C4-2B (cell line): ENCODE measurements around the gene OSBPL7.

Experiments
- H3K27ac ChIP-seq: fragments of 450-650 bp; 2 replicates; pipeline ENCODE4 v1.5.1; 2017
- CTCF ChIP-seq: fragments of 450-650 bp; conservative IDR thresholded peaks from 2 replicates; pipeline ENCODE4 v1.5.1; 2017; ENCODE audit warnings: mild to moderate bottlenecking
- ZFX ChIP-seq: fragments of 450-650 bp; IDR thresholded peaks from 2 replicates; pipeline ENCODE4 v1.6.1; 2017

OSBPL7 gene

GRCh38 chr17:47797797-47798196, 23.8 kb downstream of the OSBPL7 start:
- TF ChIP-seq CTCF = no peak
- no peak for TF ChIP-seq ZFX
- no peak overlapping the region for H3K27ac ChIP-seq

GRCh38 chr17:47792979-47793378, 28.6 kb downstream of the OSBPL7 start:
- TF ChIP-seq CTCF (no peak), ZFX (no peak)
- no peak overlapping the region for H3K27ac ChIP-seq

GRCh38 chr17:47792457-47792856, 29.1 kb downstream of the OSBPL7 start:
- H3K27ac ChIP-seq = no peak overlapping the region
- no peak for TF ChIP-seq ZFX
- no peak for TF ChIP-seq CTCF

- TF ChIP-seq CTCF (no peak), ZFX (no peak)
- no peak overlapping the region for H3K27ac ChIP-seq
Observed at GRCh38 chr17:47791025-47791424, 30.6 kb downstream of the OSBPL7 start.

GRCh38 chr17:47789611-47790561, 31.7 kb downstream of the OSBPL7 start:
- no peak overlapping the region for H3K27ac ChIP-seq
- no peak for TF ChIP-seq ZFX
- peak; percentile 81 for TF ChIP-seq CTCF

DNA sequence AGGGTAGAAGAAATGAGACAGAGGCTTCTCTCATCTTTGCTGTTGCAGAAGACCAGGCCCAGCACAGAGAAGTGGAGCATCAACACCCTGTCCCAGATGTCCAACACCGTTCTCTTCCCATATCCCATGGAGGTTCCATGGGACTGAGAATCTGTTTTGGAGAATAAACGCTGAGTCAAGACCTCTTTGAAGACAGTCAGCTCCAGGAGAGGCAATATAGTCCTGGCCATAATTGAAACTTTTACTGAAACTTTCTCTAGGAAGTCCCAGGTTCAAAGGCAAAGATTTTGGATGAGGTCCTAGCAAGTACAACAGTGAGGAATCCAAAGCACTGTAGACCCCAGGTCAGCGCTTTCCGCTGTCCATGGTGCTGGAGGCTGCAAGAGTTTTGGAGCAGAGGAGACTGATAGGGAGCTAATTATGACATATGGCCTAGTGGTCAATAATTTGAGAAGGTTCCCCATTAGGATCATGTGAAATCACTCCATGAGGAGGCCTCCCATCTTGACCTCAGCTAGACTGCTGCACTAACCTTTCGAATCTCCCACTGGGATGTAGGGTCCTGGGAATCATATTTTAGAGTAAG, 36.0 kb downstream of the OSBPL7 start:
- TF ChIP-seq CTCF = no peak
- TF ChIP-seq ZFX = no peak
- H3K27ac ChIP-seq = no peak overlapping the region

DNA sequence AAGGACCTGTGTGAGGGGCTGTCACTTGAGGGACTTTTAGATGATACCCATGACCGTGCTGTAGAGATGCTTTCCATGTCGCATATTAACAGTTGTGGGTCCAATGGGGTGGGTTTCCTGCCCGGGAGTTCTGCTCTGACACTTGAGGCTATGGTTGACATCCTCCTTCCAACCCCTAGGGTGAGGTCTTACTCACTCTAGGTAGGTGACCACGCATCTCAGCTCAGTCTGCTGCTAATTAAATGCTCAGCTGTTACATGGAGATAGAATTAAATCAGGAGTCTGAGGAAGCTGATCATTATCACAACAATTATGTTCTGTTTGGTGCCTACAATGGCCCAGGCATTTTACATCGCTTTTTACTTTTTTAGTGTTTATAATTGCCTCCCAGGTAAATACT, 40.2 kb downstream of the OSBPL7 start:
- H3K27ac ChIP-seq = no peak overlapping the region
- TF ChIP-seq CTCF (no peak), ZFX (no peak)
